PC-9 (cell line): ENCODE measurements around the gene UBE4A. TPM values are rescaled to one million over a fixed set of nuclear protein-coding genes. Genes with fewer than 3 reads are reported as not detected.

ENCODE experiments used
- BruUV-seq: library from RNA; stranded (reverse); fragments of 400-500 nt; replicated peaks from 2 replicates; lab custom pipeline; 2021; lab: Mats Ljungman, UMichigan
- CTCF ChIA-PET: fragments of 300-600 bp; sonication (Branson Sonifier 250); formaldehyde crosslinking; loops from one replicate; lab custom pipeline; 2022; ENCODE audit warnings: antibody characterized with exemption; lab: Charles Lee
- POLR2A ChIA-PET: fragments of 300-600 bp; sonication (Branson Sonifier 250); formaldehyde crosslinking; loops from one replicate; lab custom pipeline; 2022; ENCODE audit warnings: antibody characterized with exemption; ENCODE audit not compliant: unreplicated experiment; lab: Charles Lee
- DNase-seq, 2 experiments: peaks; one replicate each; pipeline versions ENCODE4 v3.0.0 to v3.0.0-alpha.2; 2015 to 2022; ENCODE audit warnings: mixed read lengths in 1 of 2
- H2AFZ ChIP-seq: fragments of 200-600 bp; sonication (generic); 2 replicates; pipeline ENCODE4 v1.8.1; 2017; ENCODE audit warnings: antibody characterized with exemption
- H3F3A ChIP-seq: fragments of 200-600 bp; sonication (generic); 2 replicates; pipeline ENCODE4 v1.8.1; 2017; ENCODE audit warnings: antibody characterized with exemption, mild to moderate bottlenecking, low read depth; ENCODE audit not compliant: insufficient read depth
- H3K27ac ChIP-seq: fragments of 200-600 bp; sonication (generic); 2 replicates; pipeline ENCODE4 v1.6.1; 2016; ENCODE audit warnings: mixed run types
- H3K27me3 ChIP-seq: fragments of 200-600 bp; sonication (generic); 2 replicates; pipeline ENCODE4 v1.6.1; 2016; ENCODE audit warnings: low read depth, mixed run types; ENCODE audit not compliant: insufficient read depth
- H3K36me3 ChIP-seq: fragments of 200-600 bp; sonication (generic); 2 replicates; pipeline ENCODE4 v1.6.1; 2016; ENCODE audit warnings: low read depth, mixed run types
- H3K4me1 ChIP-seq: fragments of 200-600 bp; sonication (generic); replicated peaks from 2 replicates; pipeline ENCODE4 v1.6.1; 2016; ENCODE audit warnings: mixed run types; ENCODE audit not compliant: insufficient read depth
- H3K4me2 ChIP-seq: fragments of 200-600 bp; sonication (generic); 2 replicates; pipeline ENCODE4 v1.6.1; 2017; ENCODE audit warnings: mixed run types
- H3K4me3 ChIP-seq: fragments of 200-600 bp; sonication (generic); 2 replicates; pipeline ENCODE4 v1.6.1; 2016; ENCODE audit warnings: mixed run types
- H3K79me2 ChIP-seq: fragments of 200-600 bp; sonication (generic); 2 replicates; pipeline ENCODE4 v1.6.1; 2017; ENCODE audit warnings: low read depth, mixed run types
- H3K9me2 ChIP-seq: fragments of 200-600 bp; sonication (generic); 2 replicates; pipeline ENCODE4 v1.8.1; 2017; ENCODE audit warnings: mild to moderate bottlenecking; ENCODE audit not compliant: insufficient read depth
- H3K9me3 ChIP-seq: fragments of 200-600 bp; sonication (generic); 2 replicates; pipeline ENCODE4 v1.8.1; 2016; ENCODE audit warnings: low read depth; ENCODE audit not compliant: insufficient read depth
- H4K20me1 ChIP-seq: fragments of 200-600 bp; sonication (generic); 2 replicates; pipeline ENCODE4 v1.8.1; 2017; ENCODE audit not compliant: insufficient read depth
- CTCF ChIP-seq: fragments of 200-600 bp; sonication (generic); conservative IDR thresholded peaks from 2 replicates; pipeline ENCODE4 v1.6.1; 2017; ENCODE audit warnings: mixed run types, antibody characterized with exemption, mild to moderate bottlenecking, moderate library complexity
- EZH2 ChIP-seq: fragments of 200-600 bp; sonication (generic); IDR thresholded peaks from 2 replicates; pipeline ENCODE4 v1.8.0; 2017; ENCODE audit warnings: antibody characterized with exemption, low read depth
- intact Hi-C: fragments of 100-400 bp; cut with micrococcal nuclease; formaldehyde crosslinking; loops from one replicate; pipeline ENCODE4 v1.10.0; 2022; ENCODE audit not compliant: unreplicated experiment
- total RNA-seq: library from RNA; stranded (reverse); gene quantifications from 2 replicates; pipeline ENCODE4 v1.2.3, GENCODE V29; 2021

UBE4A gene
- total RNA-seq, 1 experiment from 2014 or later: 30.9 TPM

- BruUV-seq: no TSS peak
- Histone ChIP-seq H4K20me1 (no peaks in the 10 kb centered on the region), H3K27me3 (no peaks in the 10 kb centered on the region), H3K27ac (no peak overlapping the region), H3K9me3 (no peaks in the 10 kb centered on the region), H2AFZ (no peak overlapping the region), H3K36me3 (no peaks in the 10 kb centered on the region), H3K4me2 (no peak overlapping the region), H3F3A (peaks cover 31% of the 10 kb centered on the region), H3K79me2 (no peaks in the 10 kb centered on the region), H3K4me3 (no peak overlapping the region), H3K9me2 (no peaks in the 10 kb centered on the region), H3K4me1 (peaks cover 70% of the 10 kb centered on the region)
- TF ChIP-seq CTCF (no peak), EZH2 (no peak)
- ChIA-PET CTCF (no interaction called here), POLR2A (no interaction called here)
- no peak for DNase-seq
- intact Hi-C loops: no loop called here
Measured at GRCh38 chr11:118313242-118313641, 46.2 kb upstream of the UBE4A start.

DNA sequence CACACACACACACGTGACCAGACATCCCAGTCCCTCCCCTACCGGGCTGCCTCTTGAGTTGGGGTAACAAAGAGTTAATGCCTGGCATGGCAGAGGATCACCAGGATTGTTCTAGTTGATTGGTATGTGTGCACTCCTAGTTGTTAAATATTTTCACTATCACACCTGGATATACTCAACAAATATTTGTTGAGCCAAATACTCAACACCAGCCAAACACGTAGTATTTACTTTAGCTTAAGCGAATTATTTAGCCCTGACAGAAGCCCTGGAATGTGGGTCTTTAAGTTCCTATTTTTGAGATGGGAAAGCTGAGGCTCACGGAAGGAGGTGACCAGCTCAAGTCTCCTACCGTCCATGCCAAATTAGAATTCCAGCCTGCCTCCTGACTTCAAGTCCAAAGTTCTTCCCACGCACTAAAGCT, 44.4 kb upstream of the UBE4A start:
- DNase-seq: peak in 1 of 2 experiments; percentile 98
- Histone ChIP-seq H3K9me2 (no peaks in the 10 kb centered on the region), H3K27me3 (no peaks in the 10 kb centered on the region), H3F3A (peaks cover 37% of the 10 kb centered on the region), H3K4me1 (peaks cover 88% of the 10 kb centered on the region), H3K79me2 (no peaks in the 10 kb centered on the region), H3K9me3 (no peaks in the 10 kb centered on the region), H2AFZ (no peak overlapping the region), H3K4me3 (no peak overlapping the region; the same call in 1 of the 2 replicates), H3K27ac (peak overlapping the region; percentile 54), H3K4me2 (peak overlapping the region; percentile 63), H3K36me3 (no peaks in the 10 kb centered on the region), H4K20me1 (no peaks in the 10 kb centered on the region)
- TF ChIP-seq CTCF (no peak), EZH2 (no peak)
- POLR2A ChIA-PET: no interaction called here
- intact Hi-C loops: no loop called here
- BruUV-seq: no TSS peak
- CTCF ChIA-PET: interaction anchor here (0.5 to 0.6 kb wide), 2 partner anchors 109 to 677 kb away, joined by 3 to 4 read pairs; no protein-coding TSS in a partner anchor

- peaks cover 94% of the 10 kb centered on the region for H3K4me1 ChIP-seq
- H4K20me1 ChIP-seq: no peaks in the 10 kb centered on the region
- no peak for TF ChIP-seq EZH2
- no peak for TF ChIP-seq CTCF
- H3F3A ChIP-seq: peaks cover 49% of the 10 kb centered on the region
- no peaks in the 10 kb centered on the region for H3K36me3 ChIP-seq
- H3K79me2 ChIP-seq: no peaks in the 10 kb centered on the region
- BruUV-seq: no TSS peak
- no peak overlapping the region for H2AFZ ChIP-seq
- H3K4me2 ChIP-seq: peak overlapping the region; percentile 69; the same call in 1 of the 2 replicates
- no peaks in the 10 kb centered on the region for H3K27me3 ChIP-seq
- ChIA-PET POLR2A (interaction anchor here (0.5 kb wide), 1 partner anchor 1158 kb away, joined by 3 read pairs; no protein-coding TSS in a partner anchor), CTCF (interaction anchor here (0.6 kb wide), 1 partner anchor 18 kb away, joined by 5 read pairs; no protein-coding TSS in a partner anchor)
- intact Hi-C loops: no loop called here
- H3K9me2 ChIP-seq: no peaks in the 10 kb centered on the region
- no peak for DNase-seq
- no peak overlapping the region for H3K4me3 ChIP-seq
- H3K27ac ChIP-seq: no peak overlapping the region
- H3K9me3 ChIP-seq: no peaks in the 10 kb centered on the region
Measured at GRCh38 chr11:118318124-118318523, 41.3 kb upstream of the UBE4A start.
